ENCODE data around the gene GPN3. TPM values are rescaled to one million over a fixed set of nuclear protein-coding genes. Genes with fewer than 3 reads are reported as not detected.

The GPN3 gene
- total and polyA plus RNA-seq, 2 of the 8 experiments (the other 6 are each of a cell fraction or from before 2014, with no cell fraction given): 49.7 to 52.9 TPM

DNA sequence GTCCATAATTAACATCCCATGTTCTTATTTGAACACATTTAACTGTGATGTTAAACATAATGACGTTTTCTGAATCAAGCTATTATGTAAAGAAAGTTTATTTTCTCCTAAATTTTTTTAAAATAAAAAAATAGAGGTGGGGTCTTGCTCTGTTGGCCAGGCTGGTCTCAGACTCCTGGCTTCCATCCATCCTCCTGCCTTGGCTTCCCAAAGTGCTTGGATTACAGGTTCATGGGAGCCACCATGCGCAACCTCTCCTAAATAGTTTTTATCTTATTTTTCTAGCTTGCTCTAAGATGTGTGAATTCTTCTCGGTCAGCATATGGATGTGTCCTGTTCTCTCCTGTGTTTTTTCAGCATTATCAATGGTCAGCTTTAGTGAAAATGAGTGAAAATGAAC, 37.3 kb upstream of the GPN3 start:
- no peak overlapping the region for H4K91ac ChIP-seq (replicated peaks; ENCODE audit: insufficient read length, low read length)
- no peak overlapping the region for H2BK12ac ChIP-seq (ENCODE audit: low read depth, low read length)
- WGBS, 2 experiments (ENCODE audit: extremely low coverage in 1 of 2, insufficient coverage in 1 of 2, insufficient read length in 1 of 2, insufficient replicate concordance in 2 of 2, low coverage in 1 of 2, low lambda C conversion rate in 2 of 2, missing lambda C conversion rate in 1 of 2): 76% methylated on average over 3 of the region's 3 CpGs; no CpG with 5 or more reads in 1 of the 2 experiments
- H3K4me1 ChIP-seq (replicated peaks in 1 of 4; ENCODE audit: control insufficient read depth in 3 of 4, insufficient read depth in 4 of 4, low read length in 3 of 4): no peaks in the 10 kb centered on the region
- no peak overlapping the region for H3K4me3 ChIP-seq (ENCODE audit: extremely low read depth in 1 of 4, insufficient read depth in 2 of 4, low read depth in 3 of 4, low read length in 4 of 4)
- H3K56ac ChIP-seq (replicated peaks; ENCODE audit: insufficient read length, low read depth, low read length): no peak overlapping the region
- no peak overlapping the region for H2BK15ac ChIP-seq (ENCODE audit: low read length)
- H3K4me2 ChIP-seq (ENCODE audit: insufficient read depth in 1 of 2, low read depth in 2 of 2, low read length in 2 of 2): no peak overlapping the region
- no peaks in the 10 kb centered on the region for H4K20me1 ChIP-seq (replicated peaks in 1 of 2; ENCODE audit: control insufficient read depth in 1 of 2, insufficient read depth in 2 of 2, low read length in 2 of 2)
- DNase-seq (ENCODE audit: low read depth in 1 of 2, low spot score in 2 of 2) (no peak), FAIRE-seq (no peak)
- peaks cover 4% of the 10 kb centered on the region; the same call in 1 of the 2 replicates for H3K23me2 ChIP-seq (ENCODE audit: low read depth, low read length)
- no peak overlapping the region for H4K5ac ChIP-seq (ENCODE audit: insufficient read length, low read depth, low read length)
- no peak overlapping the region for H4K8ac ChIP-seq (ENCODE audit: extremely low read depth, insufficient read depth, low read length)
- H3K79me1 ChIP-seq (ENCODE audit: low read depth, low read length): no peaks in the 10 kb centered on the region
- POLR2A ChIA-PET (ENCODE audit: partially characterized antibody): interaction anchor here (1.4 kb wide), 1 partner anchor 37 kb away, joined by 6 read pairs; the partner anchor contains the start of genes FAM216A and GPN3
- H3K27ac ChIP-seq (ENCODE audit: low read depth, low read length): no peak overlapping the region
- no peak overlapping the region for H2BK120ac ChIP-seq (replicated peaks; ENCODE audit: low read depth, low read length)
- no peak overlapping the region for H3K23ac ChIP-seq (ENCODE audit: insufficient read length)
- peaks cover 4 to 5% of the 10 kb centered on the region in 2 experiments; a peak in 2 of 4 replicates for H3K9me3 ChIP-seq (ENCODE audit: insufficient read depth in 2 of 2, low read depth in 1 of 2, low read length in 1 of 2)
- H2BK5ac ChIP-seq (ENCODE audit: low read depth, low read length): no peak overlapping the region
- H3K4ac ChIP-seq (replicated peaks; ENCODE audit: insufficient read length, low read depth, low read length): no peak overlapping the region
- H2BK20ac ChIP-seq (ENCODE audit: low read length): no peak overlapping the region
- CTCF ChIA-PET (ENCODE audit: partially characterized antibody): interaction anchor here (0.6 to 2.5 kb wide), 4 partner anchors 9 to 185 kb away, joined by 3 to 8 read pairs (median 4); partner anchors contain the start of genes FAM216A and GPN3
- no peak overlapping the region for H3K9ac ChIP-seq (replicated peaks in 1 of 4; ENCODE audit: extremely low read depth in 1 of 4, low read depth in 3 of 4, low read length in 3 of 4)
- H3K14ac ChIP-seq (ENCODE audit: insufficient read length): no peak overlapping the region
- no peak overlapping the region for H3K18ac ChIP-seq (ENCODE audit: extremely low read depth, low read length)
- peaks cover 3 to 13% (median 12%) of the 10 kb centered on the region in 4 experiments for H3K27me3 ChIP-seq (replicated peaks in 1 of 4; ENCODE audit: control insufficient read depth in 3 of 4, extremely low read depth in 1 of 4, insufficient read depth in 3 of 4, low read length in 3 of 4)
- peaks cover 0 to 9% of the 10 kb centered on the region in 2 experiments; a peak in 2 of 4 replicates for H3K79me2 ChIP-seq (ENCODE audit: control insufficient read depth in 1 of 2, insufficient read depth in 2 of 2, low read length in 2 of 2)
- no peaks in the 10 kb centered on the region for H3K36me3 ChIP-seq (ENCODE audit: control insufficient read depth in 2 of 4, insufficient read depth in 4 of 4, low read length in 3 of 4)
- no peak overlapping the region for H2AK5ac ChIP-seq (ENCODE audit: low read depth, low read length)
- H2AFZ ChIP-seq (ENCODE audit: low read length): no peak overlapping the region
- TF ChIP-seq TAF7 (optimal IDR thresholded peaks at IDR 0.05; ENCODE audit: borderline replicate concordance, low read depth, low read length): no peak
- TF ChIP-seq SP1 (IDR thresholded peaks at IDR 0.05; ENCODE audit: low read depth, low read length): no peak
- TF ChIP-seq SIX5 (IDR thresholded peaks at IDR 0.05; ENCODE audit: low read depth, low read length): no peak
- TF ChIP-seq, protein P1, sequence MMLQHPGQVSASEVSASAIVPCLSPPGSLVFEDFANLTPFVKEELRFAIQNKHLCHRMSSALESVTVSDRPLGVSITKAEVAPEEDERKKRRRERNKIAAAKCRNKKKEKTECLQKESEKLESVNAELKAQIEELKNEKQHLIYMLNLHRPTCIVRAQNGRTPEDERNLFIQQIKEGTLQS (IDR thresholded peaks at IDR 0.05; ENCODE audit: insufficient read depth, low read depth, low read length): no peak
- TF ChIP-seq POLR2A (IDR thresholded peaks at IDR 0.05; ENCODE audit: control extremely low read depth in 1 of 2, low read depth in 2 of 2, low read length in 2 of 2): no peak
- TF ChIP-seq EZH2 (IDR thresholded peaks at IDR 0.05; ENCODE audit: low read depth, low read length, severe bottlenecking): no peak
- no peak for TF ChIP-seq NANOG (IDR thresholded peaks at IDR 0.05; ENCODE audit: insufficient read depth, low read depth, low read length, poor library complexity, severe bottlenecking)
- no peak for TF ChIP-seq FOSL1 (IDR thresholded peaks at IDR 0.05; ENCODE audit: insufficient read depth, low read depth, low read length)
- TF ChIP-seq, protein P2, sequence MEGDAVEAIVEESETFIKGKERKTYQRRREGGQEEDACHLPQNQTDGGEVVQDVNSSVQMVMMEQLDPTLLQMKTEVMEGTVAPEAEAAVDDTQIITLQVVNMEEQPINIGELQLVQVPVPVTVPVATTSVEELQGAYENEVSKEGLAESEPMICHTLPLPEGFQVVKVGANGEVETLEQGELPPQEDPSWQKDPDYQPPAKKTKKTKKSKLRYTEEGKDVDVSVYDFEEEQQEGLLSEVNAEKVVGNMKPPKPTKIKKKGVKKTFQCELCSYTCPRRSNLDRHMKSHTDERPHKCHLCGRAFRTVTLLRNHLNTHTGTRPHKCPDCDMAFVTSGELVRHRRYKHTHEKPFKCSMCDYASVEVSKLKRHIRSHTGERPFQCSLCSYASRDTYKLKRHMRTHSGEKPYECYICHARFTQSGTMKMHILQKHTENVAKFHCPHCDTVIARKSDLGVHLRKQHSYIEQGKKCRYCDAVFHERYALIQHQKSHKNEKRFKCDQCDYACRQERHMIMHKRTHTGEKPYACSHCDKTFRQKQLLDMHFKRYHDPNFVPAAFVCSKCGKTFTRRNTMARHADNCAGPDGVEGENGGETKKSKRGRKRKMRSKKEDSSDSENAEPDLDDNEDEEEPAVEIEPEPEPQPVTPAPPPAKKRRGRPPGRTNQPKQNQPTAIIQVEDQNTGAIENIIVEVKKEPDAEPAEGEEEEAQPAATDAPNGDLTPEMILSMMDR (IDR thresholded peaks at IDR 0.05; ENCODE audit: control extremely low read depth in 1 of 3, insufficient read depth in 1 of 3, low read depth in 1 of 3, low read length in 3 of 3): no peak
- no peak for TF ChIP-seq YY1 (IDR thresholded peaks at IDR 0.05; ENCODE audit: low read depth, low read length)
- TF ChIP-seq CHD2 (IDR thresholded peaks at IDR 0.05; ENCODE audit: low read length): no peak
- no peak for TF ChIP-seq CREB1 (IDR thresholded peaks at IDR 0.05)

All from H1 (cell line).